Non-pigmented ciliary epithelial cell (primary cell): ENCODE measurements around the gene RBP5.

Experiments used
- DNase-seq: peaks from one replicate; pipeline ENCODE4 v3.0.0-alpha.2; 2010; ENCODE audit warnings: low read depth

The RBP5 gene

DNA sequence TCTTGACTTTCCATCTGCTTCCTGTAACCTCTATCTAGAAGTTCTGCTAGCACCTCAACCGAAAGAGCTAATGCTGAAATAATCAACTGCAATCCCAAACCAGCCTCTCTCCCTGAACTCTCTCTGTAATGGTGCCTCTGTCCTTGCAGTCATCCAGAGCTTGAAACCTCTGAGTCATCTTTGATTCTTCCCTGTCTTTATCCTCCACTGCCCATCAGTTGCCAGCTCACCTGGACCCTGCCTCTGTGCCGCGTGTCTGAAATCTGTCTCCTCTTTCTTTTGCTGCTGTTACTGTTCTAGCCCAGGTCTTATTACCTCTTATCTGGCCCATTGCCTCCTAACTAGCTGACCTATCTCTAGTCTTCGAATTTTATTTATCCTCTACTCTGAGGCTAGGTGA lies 17.0 kb upstream of the RBP5 start:
- DNase-seq: no peak

DNA sequence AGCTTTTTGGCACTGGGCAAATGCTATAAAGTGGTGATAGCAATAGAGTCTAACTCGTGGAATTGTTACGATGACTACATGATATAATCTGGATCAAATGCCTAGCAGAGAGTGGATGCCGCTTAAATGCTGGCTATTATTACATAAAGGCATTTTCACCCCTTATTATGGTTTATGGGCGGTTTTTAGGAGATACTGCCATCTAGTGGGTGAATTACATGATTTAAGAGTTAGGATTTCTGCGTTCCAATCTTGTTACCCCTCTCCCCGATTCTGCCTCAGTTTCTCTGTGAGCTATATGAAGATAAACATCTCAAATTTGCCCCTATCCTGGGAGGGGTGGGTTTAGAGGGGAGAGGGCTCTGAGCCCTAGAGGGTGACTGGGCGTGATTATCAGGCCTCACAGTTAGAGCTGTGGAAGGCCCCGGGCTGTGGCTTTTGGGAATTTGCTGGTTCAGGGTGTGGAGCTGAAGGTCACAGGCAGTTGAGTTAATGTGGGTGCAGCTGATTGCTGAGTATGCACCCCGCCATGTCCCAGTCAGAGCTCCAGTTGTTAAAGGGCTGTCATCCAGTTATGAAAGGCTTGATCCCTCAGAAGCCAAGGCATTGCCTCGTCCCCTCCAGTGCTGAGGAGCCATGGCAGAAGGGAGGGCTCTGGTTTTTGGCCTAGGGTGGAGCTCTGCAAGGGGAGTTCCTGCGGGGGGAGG lies 15.9 kb upstream of the RBP5 start:
- no peak for DNase-seq

DNA sequence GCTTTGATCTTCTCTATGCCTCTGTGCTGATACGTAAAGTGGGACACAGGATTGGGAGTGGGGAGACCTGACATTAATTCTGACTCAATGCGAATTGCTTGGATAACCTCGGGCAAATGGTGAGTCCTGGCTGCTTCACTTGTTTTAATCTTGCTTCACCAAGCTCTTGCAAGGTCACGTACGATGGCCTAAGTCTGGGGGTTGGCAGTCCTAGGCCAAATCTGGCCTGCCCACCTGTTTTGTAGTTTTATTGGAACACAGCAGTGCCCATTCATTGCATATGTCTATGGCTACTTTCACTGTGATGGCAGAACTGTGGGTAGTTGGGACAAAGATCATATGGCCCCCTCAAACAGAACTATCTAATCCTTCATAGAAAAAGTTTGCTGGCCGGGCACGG lies 14.9 kb upstream of the RBP5 start:
- no peak for DNase-seq

DNA sequence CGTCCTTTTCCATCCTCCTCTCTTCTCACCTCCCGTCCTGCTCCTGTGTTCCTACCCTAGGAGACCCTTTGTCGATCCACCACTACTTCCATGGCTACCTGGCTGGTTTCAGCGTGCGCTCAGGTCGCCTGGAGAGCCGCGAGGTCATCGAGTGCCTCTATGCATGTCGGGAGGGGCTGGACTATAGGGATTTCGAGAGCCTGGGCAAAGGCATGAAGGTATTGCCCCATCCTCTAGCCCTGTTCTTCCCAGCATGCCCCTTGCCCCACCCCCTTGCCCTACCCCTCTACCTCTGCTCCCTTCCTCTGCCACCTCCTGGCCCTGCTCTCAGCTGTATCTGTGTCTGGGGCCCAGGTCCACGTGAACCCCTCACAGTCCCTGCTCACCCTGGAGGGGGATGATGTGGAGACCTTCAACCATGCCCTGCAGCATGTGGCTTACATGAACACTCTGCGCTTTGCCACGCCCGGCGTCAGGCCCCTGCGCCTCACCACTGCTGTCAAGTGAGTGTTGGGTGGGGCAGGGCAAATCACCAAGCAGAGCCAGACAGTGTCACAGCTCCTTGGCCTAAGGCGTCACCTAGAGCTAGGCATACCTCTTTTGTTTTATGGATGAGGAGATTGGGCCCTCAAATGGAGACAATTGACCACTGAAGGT lies 14.2 kb upstream of the RBP5 start:
- DNase-seq: no peak

DNA sequence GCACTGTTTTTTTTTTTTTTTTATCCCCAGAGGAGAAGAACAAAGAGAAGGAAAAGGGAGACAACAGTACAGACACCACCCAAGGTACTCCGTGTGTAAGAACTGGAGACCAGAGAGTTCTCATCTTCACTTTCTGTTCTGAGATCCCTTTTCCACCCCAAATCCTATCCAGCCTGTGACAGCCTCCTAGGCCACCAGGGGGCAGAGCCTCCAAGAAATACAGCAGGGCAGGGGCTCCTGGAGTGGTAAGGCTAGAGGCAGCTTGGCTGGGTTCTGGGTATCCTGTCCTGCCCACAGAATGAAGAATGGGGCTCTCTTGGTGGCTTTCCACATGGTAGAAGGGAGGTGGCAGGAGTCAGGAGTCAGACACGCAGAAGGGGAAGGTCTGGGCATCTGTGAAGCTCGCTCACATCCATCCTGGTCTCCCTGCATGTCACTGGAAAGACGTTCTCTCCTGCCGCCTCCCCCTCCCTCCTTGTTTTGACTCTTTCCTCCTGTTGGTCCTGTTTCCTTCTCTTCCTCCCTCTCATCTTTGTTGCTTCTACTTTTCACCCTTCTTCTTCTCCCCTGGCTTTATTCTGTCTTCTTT lies 13.5 kb upstream of the RBP5 start:
- no peak for DNase-seq

DNA sequence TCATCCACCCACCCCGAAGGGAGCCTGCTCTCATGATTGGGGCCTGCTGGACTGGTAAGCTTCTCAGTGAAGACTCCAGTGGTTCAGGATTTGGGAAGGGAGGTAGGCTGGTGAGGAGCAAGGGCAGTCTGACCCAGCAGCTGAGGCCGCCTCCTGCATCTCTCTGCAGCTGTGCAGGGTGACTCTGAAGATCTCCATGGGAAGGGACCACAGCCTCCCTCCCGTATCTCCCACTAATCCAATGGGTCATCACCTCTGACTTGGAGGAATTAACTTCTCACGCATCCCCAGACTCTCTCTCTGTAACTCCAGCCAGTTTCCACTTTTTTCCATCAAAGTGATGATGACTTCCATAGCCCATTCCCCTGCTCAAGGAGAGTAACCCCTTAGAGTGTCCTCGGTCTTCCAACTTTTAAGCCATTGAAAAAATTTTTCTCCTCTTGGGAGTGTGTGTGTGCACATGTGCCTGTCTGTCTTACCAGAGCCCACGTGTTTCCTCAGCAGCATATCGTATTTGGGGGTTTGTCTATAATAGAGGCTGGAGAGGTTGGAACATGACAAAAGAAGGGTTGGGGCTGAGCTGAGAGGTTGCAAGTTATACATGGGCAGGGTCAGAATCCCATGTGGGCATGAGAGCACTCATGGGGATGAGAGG lies 12.8 kb upstream of the RBP5 start:
- DNase-seq: no peak

DNA sequence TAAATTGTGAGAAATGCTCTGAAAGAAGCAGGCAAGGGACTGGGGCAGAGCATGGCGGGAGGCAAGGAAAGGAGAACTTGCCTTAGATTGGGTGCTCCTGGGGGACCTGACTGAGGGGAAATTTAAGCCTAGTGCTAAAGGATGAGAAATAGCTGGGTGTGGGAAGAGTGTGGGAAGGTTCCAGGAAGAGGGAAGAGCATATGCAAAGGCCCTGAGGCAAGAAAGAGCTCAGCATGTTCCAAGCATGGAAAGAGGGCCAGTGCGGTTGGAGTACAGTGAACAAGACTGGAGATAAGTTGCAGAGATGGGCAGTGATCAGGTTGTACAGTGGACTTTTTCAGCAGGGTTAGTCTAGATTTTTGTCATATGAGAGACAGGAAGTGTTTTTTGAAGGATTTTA lies 10.5 kb upstream of the RBP5 start:
- no peak for DNase-seq

DNA sequence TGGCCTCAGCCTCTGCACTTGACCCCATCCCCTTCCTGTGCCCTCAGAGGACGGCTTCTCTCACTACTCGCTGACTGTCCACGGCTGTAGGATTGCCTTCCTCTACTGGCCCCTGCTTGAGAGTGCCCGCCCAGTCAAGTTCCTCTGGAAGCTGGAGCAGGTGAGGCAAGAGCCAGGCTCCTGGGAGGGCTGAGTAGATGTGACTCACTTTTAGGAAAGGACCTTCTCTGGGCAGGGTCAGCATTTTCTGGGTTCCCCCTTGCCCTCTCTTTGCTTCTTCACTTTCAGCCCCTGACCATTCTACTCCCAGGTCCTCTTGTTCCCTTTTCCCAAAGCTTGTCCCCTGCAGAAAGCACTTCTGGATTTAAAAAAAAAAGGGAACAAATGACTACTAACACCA lies 9.2 kb upstream of the RBP5 start:
- no peak for DNase-seq

DNA sequence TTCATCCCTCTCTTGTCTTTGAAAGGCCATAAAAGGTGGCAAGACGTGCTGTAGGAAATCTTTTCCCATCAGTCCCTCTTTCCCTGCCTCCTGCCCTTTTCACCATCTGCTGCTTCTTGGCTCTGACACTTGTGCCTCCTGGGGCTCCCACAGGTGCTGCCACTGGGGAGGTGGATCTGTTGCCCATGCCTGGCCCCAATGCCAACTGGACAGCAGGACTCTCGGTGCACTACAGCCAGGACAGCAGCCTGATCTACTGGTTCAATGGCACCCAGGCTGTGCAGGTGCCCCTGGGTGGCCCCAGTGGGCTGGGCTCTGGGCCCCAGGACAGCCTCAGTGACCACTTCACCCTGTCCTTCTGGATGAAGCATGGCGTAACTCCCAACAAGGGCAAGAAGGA lies 8.0 kb upstream of the RBP5 start:
- no peak for DNase-seq

DNA sequence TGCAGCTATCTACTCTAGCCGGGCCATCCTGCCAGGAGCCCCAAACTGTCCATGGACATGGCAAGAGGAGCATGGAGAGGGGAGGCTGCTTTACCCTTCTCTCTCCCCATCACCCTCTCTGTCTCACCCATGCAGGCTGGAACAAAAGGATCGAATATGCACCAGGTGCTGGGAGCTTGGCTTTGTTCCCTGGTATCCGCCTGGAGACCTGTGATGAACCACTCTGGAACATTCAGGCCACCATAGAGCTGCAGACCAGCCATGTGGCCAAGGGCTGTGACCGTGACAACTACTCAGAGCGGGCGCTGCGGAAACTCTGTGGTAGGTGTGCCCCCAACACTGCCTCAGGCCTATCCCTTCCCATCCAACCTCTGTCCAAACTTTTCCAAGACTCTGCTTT lies 7.4 kb upstream of the RBP5 start:
- no peak for DNase-seq

DNA sequence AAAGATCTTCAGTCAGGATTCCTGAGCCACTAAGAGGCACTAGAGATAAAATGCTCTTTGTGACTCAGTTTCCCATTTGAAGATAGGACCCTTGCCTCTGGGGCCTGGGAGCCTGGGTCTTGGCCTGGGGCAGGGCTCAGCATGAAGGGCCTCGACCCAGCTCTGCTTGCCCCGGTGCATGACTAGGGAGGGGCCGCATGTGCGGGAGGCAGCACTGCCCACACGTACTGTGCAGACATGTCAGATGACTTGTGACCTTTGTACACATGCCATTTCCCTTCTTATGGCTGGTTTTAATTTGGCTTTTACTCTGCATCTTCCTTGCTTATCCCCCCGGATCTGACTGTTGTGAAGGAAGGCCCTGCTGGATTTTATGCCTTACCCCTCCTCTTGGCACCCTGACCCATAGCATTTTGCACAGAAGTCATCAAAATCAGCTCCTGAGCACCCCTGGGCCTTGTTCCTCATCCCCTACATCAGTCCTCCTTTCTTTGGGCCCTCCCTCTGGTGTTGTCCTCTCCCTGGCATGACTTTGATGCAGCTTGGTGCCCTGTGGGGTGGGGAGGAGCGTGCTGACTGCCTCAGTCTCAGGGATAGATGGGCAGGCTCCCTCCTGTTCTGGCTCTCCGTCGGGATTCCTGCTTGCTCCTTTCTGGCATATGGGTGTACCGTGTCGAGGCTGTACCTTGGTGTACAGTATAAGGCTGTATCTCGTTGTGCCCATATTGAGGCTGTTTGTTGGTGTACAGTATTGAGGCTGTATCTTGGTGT lies 5.9 kb upstream of the RBP5 start:
- no peak for DNase-seq

DNA sequence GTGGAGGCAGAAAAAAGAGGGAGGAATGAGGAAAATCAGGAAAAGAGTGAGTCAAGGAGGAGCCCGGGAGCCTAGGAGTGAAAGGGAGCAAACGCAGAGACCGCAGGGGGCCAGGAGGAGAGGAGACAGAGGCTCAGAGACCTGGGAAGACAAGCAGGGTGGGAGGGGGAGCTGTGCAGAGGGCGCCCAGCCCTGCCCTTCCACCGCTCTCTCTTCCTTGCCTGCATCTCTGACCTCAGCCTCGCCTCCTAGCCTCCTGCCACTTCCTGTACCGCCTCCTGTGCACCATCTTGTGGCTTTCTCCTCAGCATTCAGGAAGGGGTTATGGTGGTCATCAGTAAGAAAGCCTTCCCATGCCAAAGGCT lies 2.8 kb upstream of the RBP5 start:
- no peak for DNase-seq

DNA sequence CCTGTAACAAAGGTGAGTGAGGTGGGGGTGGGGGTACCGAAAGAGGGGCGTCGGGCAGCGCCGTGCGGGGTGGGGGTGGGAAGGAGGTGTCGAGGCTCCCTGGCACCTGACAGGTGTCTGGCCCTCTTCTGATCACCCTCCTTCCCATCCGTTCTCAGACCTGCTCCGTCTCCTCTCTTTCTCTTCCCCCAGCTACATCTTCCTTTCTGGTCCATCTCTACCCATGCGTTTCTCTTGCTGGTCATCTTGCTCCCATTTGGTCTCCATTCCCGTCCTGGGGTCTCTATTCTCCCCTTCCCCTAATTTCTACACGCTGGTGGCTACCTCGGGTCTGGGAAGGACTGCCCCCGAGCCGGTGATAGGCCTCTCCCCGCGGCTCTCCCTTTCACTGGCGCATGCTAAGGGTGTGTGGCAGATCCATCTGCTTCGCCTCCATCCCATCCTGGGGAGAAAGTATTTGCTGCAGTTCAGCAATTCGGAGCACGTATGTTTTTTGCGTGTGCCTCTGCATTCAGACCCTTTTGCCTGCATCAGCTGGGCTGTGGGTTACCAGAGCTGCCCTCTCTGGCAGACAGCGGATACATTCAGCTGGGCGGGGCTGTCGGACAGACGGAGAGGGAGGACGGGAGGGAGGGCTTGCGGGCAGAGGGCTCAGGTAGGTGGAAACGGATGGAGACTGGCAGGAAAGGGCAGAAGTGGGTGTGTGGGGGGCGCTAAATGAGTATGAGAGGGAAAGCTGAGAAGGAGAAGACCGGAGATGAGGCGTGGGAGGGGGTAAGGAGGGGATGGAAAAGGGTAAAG lies 2.2 kb upstream of the RBP5 start:
- no peak for DNase-seq

DNA sequence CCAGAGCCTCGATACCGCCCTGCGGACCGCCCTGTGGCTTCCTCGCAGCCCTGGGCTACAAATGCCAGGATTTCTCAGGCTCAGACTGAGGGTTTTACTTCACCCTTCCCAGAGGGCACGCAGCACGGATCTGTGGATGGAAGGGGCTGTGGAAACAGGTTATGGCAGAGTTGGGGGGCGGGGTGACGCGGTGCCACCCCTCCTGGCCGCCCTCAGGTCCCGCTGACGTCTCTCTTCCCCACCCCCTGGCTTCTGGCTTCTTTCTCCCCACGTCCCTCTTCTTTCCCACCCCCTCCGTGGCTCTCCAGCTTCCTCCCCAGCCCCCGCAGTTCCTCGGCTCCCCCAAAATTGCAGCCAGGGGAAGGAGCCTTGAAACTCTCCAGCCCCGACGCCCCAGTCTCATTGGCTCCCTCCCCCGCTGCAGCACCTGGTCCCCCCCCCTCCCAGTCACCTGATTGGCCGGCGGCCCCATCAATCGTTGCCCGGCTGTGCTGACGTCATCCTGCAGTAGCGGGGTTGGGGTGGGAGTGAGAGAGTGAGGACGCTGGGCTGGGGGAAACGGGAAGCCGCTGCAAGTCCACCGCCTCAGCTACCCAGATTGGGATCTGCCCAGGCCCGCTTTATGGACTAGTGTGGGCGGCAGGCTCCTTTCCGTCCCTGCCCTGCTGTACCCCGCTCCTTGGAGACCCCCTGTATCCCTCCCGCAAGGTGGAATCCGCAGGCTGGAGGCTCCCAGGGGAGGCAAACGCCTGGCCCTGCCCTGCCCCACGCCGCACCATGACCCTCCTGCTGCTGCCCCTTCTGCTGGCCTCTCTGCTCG lies 1.4 kb upstream of the RBP5 start, which contains the start of gene CLSTN3:
CLSTN3 (plus strand) TSS at position 500 of the 820 bp plus-strand sequence; CDS start at position 778, 278 bp downstream.
- no peak for DNase-seq

DNA sequence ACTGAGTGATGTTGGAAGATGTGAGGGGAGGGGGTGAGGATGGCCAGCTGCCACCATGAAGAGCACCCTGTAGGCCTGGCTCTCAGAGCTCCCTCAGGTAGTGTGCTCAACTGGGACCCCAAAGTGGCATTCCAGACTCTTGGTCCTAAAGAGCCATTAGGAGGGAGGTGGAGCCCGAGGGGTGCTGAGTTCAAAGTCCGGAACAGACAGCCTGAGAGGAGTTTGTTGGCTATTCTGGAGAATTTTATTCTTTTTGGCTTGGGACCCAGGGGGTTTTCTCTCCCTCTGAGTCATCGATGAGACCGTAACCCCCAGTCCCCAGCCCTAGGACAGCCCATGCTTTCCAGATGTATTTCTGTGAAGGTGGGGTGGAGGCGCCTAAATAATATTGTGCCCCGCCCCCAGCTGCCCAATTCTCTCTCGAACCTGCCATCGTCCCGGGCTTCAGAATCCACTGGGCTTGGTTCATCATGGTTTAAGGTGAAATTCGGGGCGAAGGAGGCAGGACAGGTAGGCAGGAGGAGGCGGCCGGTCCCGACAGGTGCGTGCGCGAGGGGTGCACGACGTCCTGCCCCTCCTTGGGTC lies 690 bp upstream of the RBP5 start:
- no peak for DNase-seq

DNA sequence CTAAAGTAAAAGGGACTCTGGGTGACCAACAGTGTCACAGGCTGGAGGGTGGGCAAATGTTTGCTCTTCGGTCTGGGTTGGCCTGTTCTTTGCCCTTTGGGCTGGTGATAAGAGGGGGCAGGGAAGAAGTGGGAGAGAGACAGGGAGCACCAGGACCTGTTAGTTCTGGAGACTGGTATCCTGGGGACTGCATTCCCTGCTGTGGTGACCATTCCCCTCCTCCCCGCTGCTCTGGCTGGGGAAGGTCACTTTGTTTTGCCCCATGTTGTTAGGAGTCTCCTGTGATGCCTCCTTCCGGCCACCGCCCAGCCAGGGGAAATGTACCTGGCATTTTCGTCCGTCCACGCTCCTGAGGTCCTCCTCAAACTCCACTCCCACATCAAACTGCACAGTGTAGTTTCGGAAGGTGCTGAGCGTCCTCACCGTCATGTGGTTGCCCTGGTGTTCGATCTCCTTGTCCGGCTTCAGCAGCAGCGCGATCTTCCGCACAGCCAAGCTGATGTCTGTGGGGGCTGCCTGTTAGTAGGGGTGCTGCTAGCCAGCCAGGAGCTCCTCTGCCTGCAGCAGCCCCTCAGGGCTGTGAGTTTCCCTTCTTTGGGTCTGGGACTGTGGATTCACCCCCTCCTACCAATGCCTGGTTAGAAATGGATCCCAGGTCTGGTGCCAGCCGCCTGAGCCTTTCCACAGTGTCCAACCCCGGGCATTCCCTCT lies 618 bp downstream of the RBP5 start:
- no peak for DNase-seq

DNA sequence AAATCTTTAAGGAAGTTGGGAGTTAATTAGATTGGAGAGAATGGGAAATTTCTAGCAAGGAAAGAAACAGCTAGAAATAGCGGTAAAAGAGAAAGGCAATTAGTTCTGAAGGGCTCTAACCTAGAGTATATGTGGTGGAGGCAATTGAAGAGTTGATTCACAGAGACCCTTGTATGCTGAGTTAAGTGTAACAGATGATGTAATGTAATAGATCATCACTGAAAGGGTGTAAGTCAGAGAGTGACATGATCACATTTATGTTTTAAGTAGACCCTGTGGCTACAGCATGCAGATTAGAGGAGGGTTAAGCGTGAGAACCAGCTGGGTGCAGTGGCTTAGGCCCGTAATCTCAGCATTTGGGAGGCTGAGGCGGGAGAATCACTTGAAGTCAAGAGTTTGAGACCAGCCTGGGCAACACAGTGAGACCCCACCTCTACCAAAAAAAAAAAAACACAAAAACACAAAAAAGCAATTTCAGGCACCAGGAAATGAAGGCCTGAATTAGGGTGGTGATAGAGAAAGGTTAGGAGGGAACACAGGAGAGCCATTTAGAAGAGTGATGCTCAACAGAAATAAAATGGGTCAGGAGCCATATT lies 3.0 kb downstream of the RBP5 start:
- no peak for DNase-seq

DNA sequence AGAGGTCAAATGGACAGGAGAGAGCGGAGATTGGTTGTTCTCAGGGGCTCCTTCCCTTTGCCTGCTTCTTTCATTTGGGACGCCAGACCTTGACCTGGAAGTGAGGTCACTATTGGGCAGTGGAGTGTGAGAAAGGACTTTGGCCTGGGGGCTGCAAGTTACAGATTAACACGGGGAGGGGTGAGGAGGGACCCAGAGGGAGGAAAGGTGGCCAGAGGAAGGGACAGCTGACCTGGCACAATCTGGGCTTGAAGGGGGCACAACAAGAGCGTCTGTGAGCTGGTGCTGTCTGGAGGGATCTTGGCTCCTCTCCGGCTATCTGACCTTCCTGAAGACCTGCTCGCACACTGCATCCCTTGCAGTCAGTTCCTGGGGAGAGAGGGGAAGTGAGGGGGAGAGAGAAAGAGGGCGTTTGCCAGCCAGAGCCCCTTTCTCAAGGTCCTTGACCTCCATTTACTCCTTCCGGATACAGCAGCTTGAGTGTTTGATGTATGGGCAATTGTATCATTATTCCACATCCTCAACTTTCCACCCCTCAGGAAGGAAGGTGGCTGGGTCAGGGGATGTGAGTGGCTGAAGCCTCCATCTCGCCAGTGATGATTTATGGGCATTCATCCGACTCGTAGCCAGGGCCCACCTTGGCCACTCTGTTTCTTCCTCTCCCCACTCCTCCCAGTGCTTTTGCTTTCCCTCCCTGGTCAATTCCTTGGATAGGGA lies 4.7 kb downstream of the RBP5 start:
- no peak for DNase-seq
